ENCODE results near the gene TLR1. TPM values are rescaled to one million over a fixed set of nuclear protein-coding genes. Genes with fewer than 3 reads are reported as not detected.
A peak's percentile ranks its signal among the peaks of the same experiment; 100 is the strongest.
"Not testable (repeated sequence)": the region's sequence is repeated elsewhere in the genome, so short reads cannot be mapped to it uniquely, and the experiment has no call there.

The TLR1 gene
- total RNA-seq, 1 donor from 2014 or later, result 4.9 TPM

DNA sequence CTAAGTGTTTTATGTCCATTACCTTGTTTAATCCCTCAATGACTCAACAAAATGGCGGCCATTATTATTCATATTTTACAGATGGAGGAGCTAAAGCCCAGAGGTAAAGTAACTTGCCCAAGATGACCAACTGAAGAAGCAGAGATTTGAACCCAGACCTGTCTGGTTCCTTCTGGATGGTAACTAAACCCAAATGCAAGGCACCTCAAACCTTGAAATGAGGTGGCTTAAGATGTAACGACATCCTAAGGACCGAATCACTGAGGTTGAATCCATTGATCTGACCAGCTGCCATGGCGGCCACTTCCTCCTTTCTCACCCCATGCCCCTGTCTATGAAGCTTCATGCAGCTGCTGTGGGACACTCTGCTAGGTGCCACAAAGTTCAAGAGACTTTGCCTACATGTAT lies 22.7 kb downstream of the TLR1 start:
- intact Hi-C loops (cut with DNase I), result no loop called here
- no peak for DNase-seq (ENCODE audit: low spot score)

GRCh38 chr4:38780833-38781484 lies 23.6 kb downstream of the TLR1 start:
- no peak for DNase-seq (ENCODE audit: low spot score)
- intact Hi-C loops (cut with DNase I), result no loop called here

- intact Hi-C loops (cut with DNase I), result no loop called here
- no peak for DNase-seq (ENCODE audit: low spot score)
Measured at GRCh38 chr4:38779790-38780189, 24.8 kb downstream of the TLR1 start.

DNA sequence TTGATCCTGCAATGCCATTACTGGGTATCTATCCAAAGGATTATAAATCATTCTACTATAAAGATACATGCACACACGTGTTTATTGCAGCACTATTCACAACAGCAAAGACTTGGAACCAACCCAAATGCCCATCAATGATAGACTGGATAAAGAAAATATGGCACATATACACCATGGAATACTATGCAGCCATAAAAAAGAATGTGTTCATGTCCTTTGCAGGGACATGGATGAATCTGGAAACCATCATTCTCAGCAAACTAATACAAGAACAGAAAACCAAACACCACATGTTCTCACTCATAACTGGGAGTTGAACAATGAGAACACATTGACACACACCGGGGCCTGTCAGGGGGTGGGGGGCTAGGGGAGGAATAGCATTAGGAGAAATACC lies 26.7 kb downstream of the TLR1 start:
- intact Hi-C loops (cut with DNase I); DNase-seq (ENCODE audit: low spot score): not testable (repeated sequence)

DNA sequence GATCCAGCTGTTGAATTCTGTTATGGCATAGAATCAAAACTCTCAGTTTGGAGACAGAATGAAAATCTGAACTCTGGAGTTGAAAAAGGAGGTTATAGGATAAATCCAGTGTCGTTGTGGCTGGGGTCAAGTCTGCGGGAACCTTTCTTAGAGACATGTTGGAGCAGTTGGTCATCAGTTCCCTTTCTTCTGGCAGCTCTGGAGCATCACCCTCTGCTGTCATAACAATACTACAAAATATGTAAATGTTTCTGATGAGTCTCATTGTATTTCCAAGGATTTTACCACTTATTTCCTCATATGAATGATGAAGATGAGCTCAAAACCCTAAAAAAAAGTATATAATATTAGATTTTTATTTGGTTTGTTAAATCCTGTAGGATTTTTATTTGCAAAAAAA lies 29.3 kb downstream of the TLR1 start:
- intact Hi-C loops (cut with DNase I), result no loop called here
- no peak for DNase-seq (ENCODE audit: low spot score)

DNA sequence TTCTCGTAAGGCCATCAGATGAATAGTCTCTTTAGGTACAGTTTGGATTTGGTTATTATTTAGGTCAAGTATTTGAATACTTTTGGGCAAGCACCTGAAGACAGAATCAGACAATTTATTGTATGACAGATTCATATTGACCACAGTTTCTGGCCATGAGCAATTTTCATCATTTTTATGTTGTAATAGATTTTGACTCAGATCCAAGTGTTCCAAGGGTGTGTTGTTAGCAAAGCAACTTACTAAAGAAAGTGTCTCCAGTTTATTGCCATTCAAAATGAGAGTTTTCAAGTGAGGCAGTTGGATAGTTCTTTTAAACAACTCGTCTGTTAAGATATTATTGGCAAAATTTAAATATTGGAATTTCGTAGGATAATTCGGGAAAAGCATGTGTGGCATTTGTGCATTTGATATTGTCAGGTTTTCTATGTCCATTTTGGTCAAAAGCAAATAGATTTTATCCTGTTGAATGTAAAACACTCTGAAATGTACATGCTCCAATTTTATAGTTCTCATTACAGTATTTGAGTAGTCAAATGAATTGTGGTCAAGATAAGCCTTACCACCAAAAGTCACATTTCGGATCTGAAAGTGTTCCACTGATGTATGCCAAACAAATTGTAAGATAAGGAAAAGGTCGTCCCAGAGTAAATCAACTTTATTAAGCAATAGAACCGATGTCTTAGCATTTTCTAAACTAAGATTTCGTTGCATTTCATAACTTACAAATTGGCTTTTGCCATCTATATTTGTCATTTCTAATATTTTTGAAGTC lies 30.2 kb downstream of the TLR1 start:
- intact Hi-C loops (cut with DNase I), result no loop called here
- no peak for DNase-seq (ENCODE audit: low spot score)

- DNase-seq (ENCODE audit: low spot score); intact Hi-C loops (cut with DNase I): not testable (repeated sequence)
Measured at GRCh38 chr4:38770281-38770680, 34.3 kb downstream of the TLR1 start.

GRCh38 chr4:38769857-38770256 lies 34.7 kb downstream of the TLR1 start:
- DNase-seq (ENCODE audit: low spot score), result no peak
- intact Hi-C loops (cut with DNase I), result loop anchor here (10.0 kb wide), 1 partner anchor 365 kb away; no protein-coding TSS in a partner anchor

DNA sequence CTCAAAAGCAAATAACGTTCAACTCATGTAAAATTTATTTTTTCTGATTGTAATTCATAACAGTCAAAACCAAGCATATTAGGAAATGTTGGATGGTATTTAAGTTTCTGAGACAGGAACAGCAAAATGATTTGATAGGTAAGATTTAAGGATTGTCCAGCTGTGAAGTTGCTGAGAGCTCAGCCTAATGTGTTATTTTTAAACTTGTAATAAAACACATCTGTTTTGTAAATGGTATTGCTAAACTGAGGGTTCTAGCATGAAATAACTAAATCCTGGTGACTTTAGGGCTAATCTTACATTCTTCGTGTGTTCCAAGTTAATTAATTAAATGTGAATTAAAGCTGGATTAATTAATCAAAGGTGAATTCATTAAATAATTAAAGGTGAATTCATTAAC lies 35.1 kb downstream of the TLR1 start:
- intact Hi-C loops (cut with DNase I), result loop anchor here (10.0 kb wide), 1 partner anchor 365 kb away; no protein-coding TSS in a partner anchor

GRCh38 chr4:38768968-38769394 lies 35.6 kb downstream of the TLR1 start:
- no peak for DNase-seq (ENCODE audit: low spot score)
- intact Hi-C loops (cut with DNase I), result loop anchor here (10.0 kb wide), 1 partner anchor 366 kb away; no protein-coding TSS in a partner anchor

More for the DNA sequence above, 35.1 kb downstream of the TLR1 start:
- DNase-seq (ENCODE audit: low spot score), result no peak

DNA sequence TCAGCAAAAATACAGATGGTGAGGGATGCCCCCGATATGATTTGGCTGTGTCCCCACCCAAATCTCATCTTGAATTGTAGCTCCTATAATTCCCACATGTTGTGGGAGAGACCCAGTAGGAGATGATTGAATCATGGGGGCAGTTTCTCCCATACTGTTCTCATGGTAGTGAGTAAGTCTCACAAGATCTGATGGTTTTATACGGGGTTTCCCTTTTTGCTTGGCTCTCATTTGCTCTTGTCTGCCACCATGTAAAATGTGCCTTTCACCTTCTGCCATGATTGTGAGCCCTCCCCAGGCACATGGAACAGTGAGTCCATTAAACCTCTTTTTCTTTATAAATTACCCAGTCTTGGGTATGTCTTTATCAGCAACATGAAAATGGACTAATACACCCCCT lies 37.7 kb downstream of the TLR1 start:
- DNase-seq (ENCODE audit: low spot score), result not testable (repeated sequence)
- intact Hi-C loops (cut with DNase I), result loop anchor here (10.0 kb wide), 1 partner anchor 368 kb away; no protein-coding TSS in a partner anchor

GRCh38 chr4:38765382-38765781 lies 39.2 kb downstream of the TLR1 start:
- DNase-seq (ENCODE audit: low spot score), result no peak
- intact Hi-C loops (cut with DNase I), result loop anchor here (10.0 kb wide), 1 partner anchor 369 kb away; no protein-coding TSS in a partner anchor

- DNase-seq (ENCODE audit: low spot score), result no peak
Measured at GRCh38 chr4:38764277-38764676, 40.3 kb downstream of the TLR1 start.

GRCh38 chr4:38762560-38762959 lies 42.0 kb downstream of the TLR1 start:
- intact Hi-C loops (cut with DNase I), result loop anchor here (10.0 kb wide), 1 partner anchor 372 kb away; no protein-coding TSS in a partner anchor

More at GRCh38 chr4:38764277-38764676, 40.3 kb downstream of the TLR1 start:
- intact Hi-C loops (cut with DNase I), result loop anchor here (10.0 kb wide), 1 partner anchor 371 kb away; no protein-coding TSS in a partner anchor

DNA sequence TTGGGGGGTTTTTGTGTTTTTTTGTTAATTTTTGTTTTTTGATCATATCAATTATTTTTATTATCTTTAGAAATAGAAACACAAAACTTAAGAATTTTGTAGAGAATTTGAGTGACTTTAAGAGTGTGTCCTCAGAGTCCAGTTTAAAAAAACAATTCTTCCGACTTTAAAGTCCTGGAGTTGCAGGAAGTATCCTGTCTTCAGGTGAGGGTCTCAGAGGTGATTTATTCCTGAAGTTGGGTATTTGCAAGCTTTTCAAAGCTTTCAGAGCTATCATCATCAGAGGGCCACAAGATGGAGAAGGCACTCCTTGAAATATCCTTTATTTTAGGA lies 44.8 kb downstream of the TLR1 start:
- no peak for DNase-seq (ENCODE audit: low spot score)
- intact Hi-C loops (cut with DNase I), result loop anchor here (5.0 to 10.0 kb wide), 2 partner anchors 98 to 375 kb away; partner anchors contain the start of gene TLR6

More at GRCh38 chr4:38762560-38762959, 42.0 kb downstream of the TLR1 start:
- DNase-seq (ENCODE audit: low spot score), result no peak

GRCh38 chr4:38759113-38759789 lies 45.3 kb downstream of the TLR1 start:
- DNase-seq (ENCODE audit: low spot score), result peak; percentile 78
- intact Hi-C loops (cut with DNase I), result loop anchor here (5.0 kb wide), 1 partner anchor 98 kb away; the partner anchor contains the start of gene TLR6

GRCh38 chr4:38757945-38758600 lies 46.5 kb downstream of the TLR1 start:
- intact Hi-C loops (cut with DNase I), result loop anchor here (5.0 kb wide), 1 partner anchor 99 kb away; the partner anchor contains the start of gene TLR6
- no peak for DNase-seq (ENCODE audit: low spot score)

GRCh38 chr4:38752941-38753806 lies 51.4 kb downstream of the TLR1 start:
- peak; percentile 87 for DNase-seq (ENCODE audit: low spot score)
- intact Hi-C loops (cut with DNase I), result no loop called here

Data from cardiac septum (tissue), 1 donor.